Left kidney (tissue), 8 donors: Measurements from ENCODE around the gene BUD13. TPM values are rescaled to one million over a fixed set of nuclear protein-coding genes. Genes with fewer than 3 reads are reported as not detected.
"Not testable (repeated sequence)": the region's sequence is repeated elsewhere in the genome, so short reads cannot be mapped to it uniquely, and the experiment has no call there.

Source experiments
- DNase-seq: peaks from one replicate; pipeline ENCODE4 v3.0.0-alpha.2; 2013
- long read RNA-seq, 8 donors: transcript quantifications; one replicate each; lab custom pipeline, GENCODE V29; 2026
- polyA plus RNA-seq: library from polyadenylated mRNA; unstranded; fragments of 120-200 nt; gene quantifications from one replicate; pipeline ENCODE4 v1.2.1, GENCODE V29; 2013; ENCODE audit not compliant: insufficient read length

The BUD13 gene, protein sequence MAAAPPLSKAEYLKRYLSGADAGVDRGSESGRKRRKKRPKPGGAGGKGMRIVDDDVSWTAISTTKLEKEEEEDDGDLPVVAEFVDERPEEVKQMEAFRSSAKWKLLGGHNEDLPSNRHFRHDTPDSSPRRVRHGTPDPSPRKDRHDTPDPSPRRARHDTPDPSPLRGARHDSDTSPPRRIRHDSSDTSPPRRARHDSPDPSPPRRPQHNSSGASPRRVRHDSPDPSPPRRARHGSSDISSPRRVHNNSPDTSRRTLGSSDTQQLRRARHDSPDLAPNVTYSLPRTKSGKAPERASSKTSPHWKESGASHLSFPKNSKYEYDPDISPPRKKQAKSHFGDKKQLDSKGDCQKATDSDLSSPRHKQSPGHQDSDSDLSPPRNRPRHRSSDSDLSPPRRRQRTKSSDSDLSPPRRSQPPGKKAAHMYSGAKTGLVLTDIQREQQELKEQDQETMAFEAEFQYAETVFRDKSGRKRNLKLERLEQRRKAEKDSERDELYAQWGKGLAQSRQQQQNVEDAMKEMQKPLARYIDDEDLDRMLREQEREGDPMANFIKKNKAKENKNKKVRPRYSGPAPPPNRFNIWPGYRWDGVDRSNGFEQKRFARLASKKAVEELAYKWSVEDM
- 41.3 TPM for polyA plus RNA-seq
- long read RNA-seq, donor 1, transcript BUD13-201 (10 exons, 2,196 nt), result major isoform, 5 of 26 reads
- long read RNA-seq, donor 1, partial matches to known transcripts, result 21 of 26 reads
- long read RNA-seq, donor 1, other reads (novel, unspliced or antisense), result 0 of 26 reads
- long read RNA-seq, donor 2, transcript BUD13-201 (10 exons, 2,196 nt), result major isoform, 14 of 23 reads
- long read RNA-seq, donor 2, partial matches to known transcripts, result 9 of 23 reads
- long read RNA-seq, donor 2, other reads (novel, unspliced or antisense), result 0 of 23 reads
- long read RNA-seq, donor 3, transcript BUD13-201 (10 exons, 2,196 nt), result major isoform, 5 of 18 reads
- long read RNA-seq, donor 3, partial matches to known transcripts, result 13 of 18 reads
- long read RNA-seq, donor 3, other reads (novel, unspliced or antisense), result 0 of 18 reads
- long read RNA-seq, donor 4, partial matches to known transcripts, result 6 of 6 reads
- long read RNA-seq, donor 4, other reads (novel, unspliced or antisense), result 0 of 6 reads
- long read RNA-seq, donor 5, transcript BUD13-201 (10 exons, 2,196 nt), result major isoform, 11 of 27 reads
- long read RNA-seq, donor 5, partial matches to known transcripts, result 16 of 27 reads
- long read RNA-seq, donor 5, other reads (novel, unspliced or antisense), result 0 of 27 reads
- long read RNA-seq, donor 6, transcript BUD13-201 (10 exons, 2,196 nt), result major isoform, 6 of 31 reads
- long read RNA-seq, donor 6, partial matches to known transcripts, result 25 of 31 reads
- long read RNA-seq, donor 6, other reads (novel, unspliced or antisense), result 0 of 31 reads
- long read RNA-seq, donor 7, transcript BUD13-201 (10 exons, 2,196 nt), result major isoform, 18 of 36 reads
- long read RNA-seq, donor 7, partial matches to known transcripts, result 18 of 36 reads
- long read RNA-seq, donor 7, other reads (novel, unspliced or antisense), result 0 of 36 reads
- long read RNA-seq, donor 8, partial matches to known transcripts, result 6 of 10 reads
- long read RNA-seq, donor 8, other reads (novel, unspliced or antisense), result 0 of 10 reads

DNA sequence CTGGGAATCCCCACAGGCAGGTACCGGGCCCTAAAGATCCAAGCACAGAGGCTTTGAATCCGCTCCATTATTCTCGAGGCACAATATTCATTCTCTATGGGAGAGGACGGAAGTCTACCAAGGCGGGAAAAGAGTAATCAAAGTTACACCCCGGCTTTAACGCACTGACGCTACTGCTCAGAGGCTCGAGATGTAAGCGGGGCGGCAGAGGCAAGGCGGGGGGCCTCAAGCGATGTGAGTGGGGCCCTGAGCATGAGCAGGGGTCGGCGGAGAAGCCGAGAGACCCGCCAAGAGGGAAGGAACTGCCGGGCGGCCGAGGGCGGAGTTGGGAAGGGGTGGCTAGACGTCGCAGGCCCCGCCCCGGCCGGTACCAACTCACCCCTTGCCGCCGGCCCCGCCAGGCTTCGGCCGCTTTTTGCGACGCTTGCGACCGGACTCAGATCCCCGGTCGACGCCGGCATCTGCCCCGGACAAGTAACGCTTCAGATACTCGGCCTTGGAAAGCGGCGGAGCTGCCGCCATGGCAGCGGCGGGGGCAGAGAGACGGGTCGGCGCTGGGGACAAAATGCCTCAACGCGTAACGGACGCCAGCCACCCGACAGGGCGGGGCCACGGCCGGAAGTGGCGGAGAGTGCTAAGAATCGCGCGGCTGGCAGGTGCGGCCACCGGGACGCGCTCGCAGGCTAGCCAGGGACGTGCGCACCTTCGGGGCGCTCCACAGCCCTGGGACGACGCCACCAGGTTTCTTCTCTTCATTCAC lies at the start of gene BUD13:
Gene BUD13 (minus strand): TSS at position 545 of the 760 bp plus-strand sequence. CDS start 23 bp downstream, at position 522.
- peak; percentile 89 for DNase-seq

DNA sequence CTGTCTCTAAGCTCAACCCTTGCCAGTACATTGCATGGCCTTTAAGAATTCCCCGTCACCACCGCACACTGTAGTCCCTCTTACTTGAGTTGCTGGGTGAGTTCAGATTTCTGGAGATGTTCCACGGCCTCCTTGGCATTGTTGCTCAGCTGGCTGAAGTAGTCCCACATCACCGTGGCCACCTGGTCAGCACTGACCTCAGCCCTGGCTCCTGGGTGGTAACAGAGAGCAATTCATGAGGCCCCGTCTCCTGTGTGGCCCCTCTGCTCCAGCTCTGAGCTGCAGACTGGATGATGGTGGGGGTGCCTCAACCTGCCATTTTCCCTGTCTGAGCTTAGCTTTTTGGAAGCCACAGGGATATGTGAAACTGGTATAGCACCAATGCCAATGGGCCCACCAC lies 49.8 kb upstream of the BUD13 start:
- DNase-seq, result no peak

DNA sequence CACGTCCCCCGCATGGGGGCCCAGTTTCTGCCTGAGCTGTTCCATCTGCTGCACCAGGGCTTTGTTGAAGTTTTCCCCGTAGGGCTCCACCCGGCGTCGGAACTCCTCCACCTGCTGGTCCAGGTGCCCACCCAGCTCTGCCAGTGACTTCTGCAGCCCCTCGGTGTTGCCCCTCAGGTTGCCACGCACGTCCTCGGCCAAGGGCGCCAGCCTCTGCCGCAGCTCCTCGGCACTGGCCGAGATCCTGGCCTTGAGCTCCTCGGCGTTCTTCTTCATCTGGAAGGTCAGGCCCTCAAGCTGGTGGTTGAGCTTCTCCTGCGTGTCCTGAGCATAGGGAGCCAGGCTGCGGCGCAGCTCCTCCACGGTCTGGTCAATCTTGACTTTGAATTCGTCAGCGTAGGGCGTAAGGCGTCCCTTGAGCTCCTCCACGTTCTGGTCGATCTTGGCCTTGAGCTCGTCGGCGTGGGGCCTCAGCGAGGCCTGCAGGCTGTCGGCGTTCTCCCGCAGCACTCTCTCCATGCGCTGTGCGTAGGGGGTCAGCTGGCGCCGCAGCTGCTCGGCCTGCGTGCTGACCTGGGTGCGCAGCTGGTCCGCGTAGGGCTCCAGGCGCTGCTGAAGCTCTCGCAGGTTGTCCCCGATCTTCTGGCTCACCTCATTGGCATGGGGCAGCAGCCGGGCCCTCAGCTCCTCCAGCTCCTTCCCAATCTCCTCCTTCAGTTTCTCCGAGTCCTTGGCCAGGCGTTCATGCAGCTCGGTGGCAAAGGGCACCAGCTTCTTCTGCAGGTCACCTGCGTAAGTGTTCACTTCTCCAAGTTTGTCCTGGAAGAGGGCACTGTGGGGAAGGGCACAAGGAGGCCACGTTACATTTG lies 48.5 kb upstream of the BUD13 start:
- DNase-seq, result no peak

DNA sequence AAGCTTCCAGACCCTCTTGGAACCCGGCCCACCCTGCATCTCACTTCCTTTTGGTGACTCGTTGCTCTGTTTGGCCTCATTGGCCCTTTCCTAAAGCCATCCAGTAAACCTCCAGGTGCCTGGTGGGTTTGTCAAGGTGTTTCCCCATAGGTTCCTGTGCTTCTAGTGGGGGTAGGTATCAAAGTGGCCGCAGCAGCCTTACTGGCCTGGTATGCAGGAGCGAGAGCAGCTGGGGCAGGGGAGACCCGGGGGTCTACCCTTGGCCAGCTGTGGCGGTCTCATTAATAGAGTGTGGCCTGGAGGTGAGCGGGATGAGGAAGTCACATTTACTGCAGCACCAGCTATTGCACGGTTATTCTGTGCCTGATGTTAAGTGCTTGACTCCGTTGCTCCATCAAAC lies 46.3 kb upstream of the BUD13 start:
- DNase-seq, result no peak

DNA sequence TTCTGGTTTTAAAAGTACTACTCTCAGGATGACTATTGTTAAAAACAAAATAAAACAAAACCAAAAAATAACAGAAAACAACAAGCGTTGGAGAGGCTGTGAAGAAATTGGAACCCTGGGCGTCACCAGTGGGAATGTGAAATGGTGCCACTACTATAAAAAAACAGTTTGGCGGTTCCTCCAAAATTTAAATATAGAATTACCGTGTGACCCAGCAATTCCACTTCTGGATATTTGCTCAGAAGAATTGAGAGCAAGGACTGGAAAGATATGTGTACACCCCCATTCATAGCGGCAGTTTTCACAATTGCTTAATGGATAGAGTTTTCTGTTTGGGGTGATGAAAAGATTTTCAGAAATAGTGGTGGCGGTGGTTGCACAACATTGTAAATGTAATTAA lies 41.7 kb upstream of the BUD13 start:
- DNase-seq, result no peak

DNA sequence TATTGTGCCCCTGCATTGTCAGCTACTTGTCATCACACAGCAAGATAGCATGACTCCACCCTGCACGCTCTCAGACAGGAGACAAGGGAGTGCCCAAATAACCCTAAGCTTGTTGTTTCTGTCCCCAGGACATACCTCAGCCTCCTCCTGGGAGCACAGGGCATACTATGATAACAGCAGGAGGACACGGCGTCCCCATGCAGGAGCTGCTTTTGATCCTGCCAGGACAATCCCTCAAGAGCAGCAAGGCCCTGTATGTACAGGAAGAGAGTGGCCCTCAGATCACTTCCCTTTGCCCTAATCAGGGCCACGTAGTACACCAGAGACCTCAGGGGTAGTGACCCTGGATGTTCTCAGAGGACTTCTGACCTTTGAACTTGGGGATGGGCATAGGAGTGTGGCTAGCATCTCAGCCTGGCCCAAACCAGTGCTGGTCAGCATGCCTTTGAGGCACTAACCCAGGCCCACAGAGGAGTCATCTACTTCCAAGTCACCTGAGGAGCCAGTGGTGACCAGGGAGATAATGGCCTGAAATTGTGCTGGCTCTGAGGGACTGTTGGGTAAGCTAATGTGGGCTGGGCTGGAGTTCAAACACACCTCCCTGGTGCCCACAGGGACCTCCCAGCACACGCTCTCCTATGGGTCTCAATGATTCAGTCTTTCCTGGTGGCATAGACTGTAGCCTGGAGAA lies 41.1 kb upstream of the BUD13 start:
- DNase-seq, result no peak

DNA sequence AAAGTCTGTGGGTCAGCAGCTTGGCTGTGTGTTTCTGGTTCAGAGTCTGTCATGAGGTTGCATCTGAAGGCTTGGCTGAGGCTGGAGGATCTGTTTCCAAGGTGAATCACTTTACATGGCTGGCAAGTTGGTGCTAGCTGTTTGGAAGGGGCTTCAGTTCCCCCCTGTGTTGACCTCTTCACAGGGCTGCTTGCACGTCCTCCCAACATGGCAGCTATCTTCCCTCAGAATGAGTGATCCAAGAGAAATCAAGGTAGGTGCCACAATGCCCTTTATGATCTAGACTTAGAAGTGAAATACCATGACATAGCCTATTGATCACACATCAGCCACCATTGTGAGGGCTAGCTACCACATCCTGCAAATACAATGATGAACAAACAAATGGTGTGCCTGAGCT lies 40.4 kb upstream of the BUD13 start:
- DNase-seq, result no peak

DNA sequence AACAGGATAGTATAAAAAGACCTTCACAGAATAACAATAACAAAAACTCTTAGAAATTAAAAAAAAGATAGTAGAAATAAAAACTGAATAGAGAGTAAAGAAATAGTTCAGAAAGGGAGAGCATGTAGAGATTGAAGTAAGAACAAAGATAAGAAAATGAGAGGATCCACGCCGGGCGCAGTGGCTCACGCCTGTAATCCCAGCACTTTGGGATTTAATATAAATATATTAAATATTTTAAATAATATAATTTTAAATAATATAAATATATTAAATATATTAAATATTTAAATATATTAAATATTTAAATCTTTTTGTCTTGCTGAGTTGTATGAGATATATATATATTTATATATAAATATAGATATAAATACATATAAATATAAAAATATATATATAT lies 39.3 kb upstream of the BUD13 start:
- no peak for DNase-seq

DNA sequence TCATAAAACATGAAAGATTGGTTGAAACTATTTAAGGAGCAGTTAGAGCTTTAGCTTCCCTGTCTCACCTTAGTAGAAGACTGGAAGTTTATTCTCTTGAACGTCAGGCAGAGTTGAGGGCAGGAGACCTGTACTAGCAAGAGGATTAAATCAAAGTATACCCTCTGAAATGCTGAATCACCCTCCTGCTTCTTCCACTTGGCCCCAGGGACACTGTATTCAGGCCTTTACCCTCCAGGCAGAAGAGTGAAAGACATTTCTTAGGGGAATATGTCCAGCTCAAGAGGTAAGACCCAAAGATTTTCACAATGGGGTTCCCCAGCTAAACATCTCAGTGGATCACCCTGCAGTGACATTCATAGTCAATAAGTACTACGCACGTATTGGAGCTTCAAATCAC lies 38.4 kb upstream of the BUD13 start:
- no peak for DNase-seq

DNA sequence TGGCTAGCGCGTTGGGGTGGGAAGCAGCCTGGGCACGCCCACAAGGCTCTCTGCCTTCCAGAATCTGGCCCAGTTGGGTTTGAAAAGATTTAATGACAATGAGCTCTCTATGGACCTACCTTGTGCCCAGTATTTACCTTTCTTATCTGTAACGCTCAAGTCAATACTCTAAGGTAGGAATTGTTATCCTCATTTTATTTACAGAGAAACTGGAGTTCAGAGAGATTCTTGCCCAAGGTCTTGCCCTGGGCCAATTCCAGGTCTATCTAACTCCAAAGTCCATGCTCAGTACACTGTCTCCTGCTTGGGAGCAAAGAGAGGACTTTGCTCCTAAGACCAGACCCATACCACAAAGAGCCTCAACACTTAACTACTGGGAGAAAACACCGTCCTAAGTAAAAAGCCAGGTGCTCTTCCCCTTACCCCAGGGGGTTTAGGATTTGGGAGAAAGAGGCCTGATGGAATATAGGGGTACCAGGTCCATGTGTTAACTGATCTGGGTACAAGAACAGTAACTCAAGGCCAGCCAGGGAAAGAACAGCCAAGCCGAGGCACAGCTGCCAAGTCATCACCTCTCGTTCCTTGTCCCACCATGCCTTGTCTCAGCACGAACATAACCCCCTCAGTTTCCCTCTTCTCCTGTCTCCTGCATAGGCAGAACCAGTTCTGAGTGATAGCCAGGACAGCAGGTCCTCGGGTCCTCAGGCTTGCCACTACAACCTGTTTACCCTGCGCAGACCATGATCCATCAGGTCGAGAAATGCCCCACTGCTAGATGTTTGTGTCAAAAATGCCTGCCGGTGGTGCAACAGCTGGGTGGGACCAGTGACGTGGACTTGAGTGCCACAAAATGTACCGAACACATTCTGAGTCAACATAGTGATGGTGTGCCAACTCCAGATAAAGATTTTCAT lies 35.7 kb upstream of the BUD13 start:
- DNase-seq, result no peak

DNA sequence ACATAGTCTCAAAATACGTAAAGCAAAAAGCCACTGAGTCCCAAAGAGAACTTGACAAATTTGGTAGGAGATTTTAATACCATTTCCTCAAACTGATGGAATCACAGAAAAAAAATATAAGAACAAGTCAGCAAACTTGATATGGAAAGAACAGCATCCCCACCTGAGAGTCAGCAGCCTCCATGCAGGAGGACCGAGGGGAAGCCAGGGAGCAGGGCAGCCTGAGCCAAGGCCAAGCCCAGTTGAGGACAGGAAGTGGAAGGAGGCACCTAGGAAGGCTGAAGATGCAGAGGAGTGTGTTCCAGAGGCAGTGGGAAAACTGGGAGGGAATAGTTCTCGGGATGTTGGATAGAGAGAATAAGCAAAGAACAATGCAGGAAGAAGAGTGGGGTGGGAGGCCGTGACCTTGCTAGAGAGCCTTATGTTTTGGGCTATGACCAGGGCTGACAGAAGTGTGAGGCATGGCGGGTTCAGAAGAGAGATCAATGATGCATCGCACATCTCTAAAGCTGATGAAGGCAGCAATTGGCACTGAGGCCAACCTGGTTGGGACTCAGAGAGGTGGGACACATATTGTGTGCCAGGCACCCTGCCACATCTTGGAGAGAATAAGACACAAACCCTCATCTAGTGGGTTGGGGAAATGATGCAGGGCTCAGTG lies 34.9 kb upstream of the BUD13 start:
- DNase-seq, result no peak

DNA sequence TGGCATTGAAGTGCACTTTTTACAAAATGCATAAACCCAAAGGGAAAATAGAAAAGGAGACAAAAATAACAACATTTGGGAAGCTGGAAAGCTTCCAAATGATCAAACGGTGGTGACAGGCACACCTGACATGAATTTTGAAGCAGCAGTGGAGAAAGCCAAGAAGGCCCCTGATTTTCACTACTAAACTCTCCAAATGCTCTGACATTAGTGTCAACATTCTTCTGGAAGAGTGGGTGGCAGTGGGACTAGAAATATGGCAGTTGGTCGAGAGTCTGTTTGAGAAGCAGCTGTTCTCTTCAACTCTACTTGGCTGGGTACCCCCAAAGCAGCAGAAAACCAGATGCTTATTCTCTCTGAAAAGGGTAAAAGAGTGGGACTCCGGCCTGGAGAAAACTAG lies 31.2 kb upstream of the BUD13 start:
- no peak for DNase-seq

DNA sequence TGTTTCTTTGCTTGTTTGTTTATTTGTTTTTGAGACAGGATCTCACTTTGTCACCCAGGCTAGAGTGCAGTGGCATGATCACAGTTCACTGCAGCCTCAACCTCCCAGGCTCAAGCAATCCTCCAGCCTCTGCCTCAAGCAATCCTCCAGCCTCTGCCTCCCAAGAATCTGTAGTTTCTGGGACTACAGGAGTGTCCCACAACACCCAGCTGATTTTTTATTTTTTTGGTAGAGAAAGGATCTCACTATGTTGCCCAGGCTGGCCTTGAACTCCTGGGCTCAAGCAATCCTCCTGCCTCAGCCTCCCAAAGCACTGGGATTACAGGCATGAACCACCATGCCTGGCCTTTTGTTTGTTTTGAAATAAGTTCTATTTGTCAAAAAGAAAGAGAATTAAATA lies 28.9 kb upstream of the BUD13 start:
- not testable (repeated sequence) for DNase-seq

DNA sequence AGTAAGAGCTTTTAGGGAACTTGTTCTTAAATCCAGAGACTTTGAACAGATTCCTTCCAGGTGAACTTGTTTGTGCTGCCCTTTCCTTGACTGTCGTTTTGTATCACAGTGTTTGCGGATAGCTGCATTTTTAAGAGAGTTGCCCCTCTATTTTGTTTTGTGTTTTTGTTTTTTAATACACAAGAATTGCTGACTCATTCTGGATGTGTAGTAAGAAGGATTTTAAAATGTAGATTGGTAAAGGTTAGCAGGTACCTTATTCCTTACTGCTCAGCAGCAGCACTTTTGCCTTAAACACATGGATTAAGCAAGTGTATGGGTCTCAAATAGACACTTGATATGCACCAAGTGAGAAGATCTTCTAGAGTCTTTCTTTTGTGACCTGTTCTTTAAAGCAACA lies 27.8 kb upstream of the BUD13 start:
- no peak for DNase-seq

DNA sequence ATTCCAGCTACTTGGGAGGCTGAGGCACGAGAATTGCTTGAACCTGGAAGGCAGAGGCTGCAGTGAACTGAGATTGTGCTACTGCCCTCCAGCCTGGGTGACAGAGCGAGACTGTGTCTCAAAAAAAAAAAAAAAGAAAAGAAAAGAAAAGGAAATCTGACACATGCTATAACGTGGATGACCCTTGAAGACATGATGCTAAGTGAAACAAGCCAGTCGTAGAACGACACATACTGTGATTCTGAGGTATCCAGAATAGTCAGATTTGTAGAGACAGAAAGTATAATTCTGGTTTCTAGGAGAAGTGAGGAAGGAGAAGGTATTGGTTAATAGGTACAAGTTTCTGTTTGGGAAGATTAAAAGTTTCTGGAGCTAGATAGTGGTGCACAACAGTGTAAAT lies 25.6 kb upstream of the BUD13 start:
- no peak for DNase-seq

DNA sequence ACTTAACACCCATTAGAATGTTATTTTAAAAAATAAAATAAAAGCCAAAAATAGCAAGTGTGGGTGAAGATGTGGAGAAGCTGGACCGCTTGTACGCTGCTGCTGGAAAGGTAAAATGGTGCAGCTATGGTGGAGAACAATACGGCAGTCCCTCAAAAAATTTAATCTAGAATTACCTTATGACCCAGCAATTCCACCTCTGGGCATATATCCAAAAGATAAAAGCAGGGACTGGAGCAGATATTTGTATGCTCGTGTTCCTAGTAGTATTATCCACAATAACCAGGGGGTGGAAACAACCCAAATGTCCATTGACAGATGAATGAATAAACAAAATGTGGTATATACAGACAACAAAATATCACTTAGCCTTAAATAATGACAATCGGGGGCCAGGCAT lies 25.0 kb upstream of the BUD13 start:
- no peak for DNase-seq

DNA sequence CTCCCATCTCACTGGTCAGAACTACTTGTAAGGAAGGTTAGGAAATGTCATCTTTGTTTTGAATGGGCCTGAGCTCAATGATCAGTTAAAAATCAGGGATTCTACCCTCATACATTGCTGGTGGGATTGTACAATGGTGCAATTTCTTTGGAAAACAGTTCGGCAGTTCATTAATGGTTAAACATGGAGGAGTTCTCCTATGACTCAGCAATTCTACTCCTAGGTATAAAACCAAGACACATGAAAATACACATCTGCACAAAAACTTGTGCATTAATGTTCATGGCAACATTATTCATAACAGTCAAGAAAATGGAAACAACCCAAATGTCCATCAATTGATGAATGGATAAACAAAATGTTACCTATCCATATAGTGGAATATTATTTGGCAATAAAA lies 23.8 kb upstream of the BUD13 start:
- no peak for DNase-seq

DNA sequence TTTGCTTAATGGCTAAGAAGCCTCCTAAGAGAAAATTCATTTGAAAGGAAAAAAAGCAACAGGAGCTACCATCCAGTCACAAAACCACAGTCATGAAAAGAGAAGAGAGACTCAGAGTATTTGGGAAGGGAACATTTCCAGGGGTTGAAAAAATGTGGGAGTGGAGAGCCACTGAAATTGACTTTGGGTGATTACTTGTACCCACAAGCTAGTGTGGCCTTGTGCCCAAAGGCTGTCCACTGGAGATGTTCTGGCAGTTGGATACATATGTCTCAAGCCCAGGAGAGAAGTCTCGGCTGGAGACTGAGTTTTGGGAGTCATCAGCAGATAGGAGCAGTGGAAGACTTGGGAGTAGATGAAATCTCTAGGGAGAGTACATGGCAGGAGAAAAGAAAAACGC lies 22.1 kb upstream of the BUD13 start:
- DNase-seq, result no peak
